Kidney (tissue), 14 donors: Measurements from ENCODE around the gene TMEM181. TPM values are rescaled to one million over a fixed set of nuclear protein-coding genes. Genes with fewer than 3 reads are reported as not detected.
"Not testable (repeated sequence)": the region's sequence is repeated elsewhere in the genome, so short reads cannot be mapped to it uniquely, and the experiment has no call there.

Experiments used
- DNase-seq, 5 donors: peaks; one replicate each; pipeline ENCODE4 v3.0.0-alpha.2; 2013 to 2020
- FAIRE-seq: peaks from 2 replicates; lab custom pipeline; 2012; peaks lifted over from hg19 to GRCh38; lab: Jason Lieb, UNC
- H3K27ac ChIP-seq, 2 donors: one replicate each; pipeline ENCODE4 v1.7.0; 2013; ENCODE audit warnings: low read depth in 2 of 2, low read length in 2 of 2, inconsistent platforms in 1 of 2
- H3K27me3 ChIP-seq: one replicate; pipeline ENCODE4 v1.7.1; 2013; ENCODE audit warnings: low read length, inconsistent platforms; ENCODE audit not compliant: control insufficient read depth, insufficient read depth
- H3K36me3 ChIP-seq, 3 donors: one replicate each; pipeline versions ENCODE4 v1.7.0 to v1.7.1; 2013; ENCODE audit warnings: low read length in 3 of 3, control low read depth in 1 of 3, inconsistent platforms in 1 of 3; ENCODE audit not compliant: insufficient read depth in 3 of 3, control insufficient read depth in 2 of 3
- H3K4me1 ChIP-seq, 3 donors: one replicate each; pipeline versions ENCODE4 v1.7.0 to v1.7.1; 2013; ENCODE audit warnings: low read length in 3 of 3, inconsistent platforms in 1 of 3, low read depth in 1 of 3; ENCODE audit not compliant: control insufficient read depth in 2 of 3, insufficient read depth in 2 of 3
- H3K4me3 ChIP-seq, 3 donors: one replicate each; pipeline versions ENCODE4 v1.7.0 to v1.8.1; 2013; ENCODE audit warnings: low read length in 3 of 3, control low read depth in 1 of 3, inconsistent platforms in 1 of 3
- H3K9ac ChIP-seq, 3 donors: one replicate each; pipeline versions ENCODE4 v1.7.0 to v1.7.1; 2013; ENCODE audit warnings: low read length in 3 of 3, control low read depth in 1 of 3, inconsistent platforms in 1 of 3
- H3K9me3 ChIP-seq, 3 donors: one replicate each; pipeline versions ENCODE4 v1.7.0 to v1.7.1; 2013; ENCODE audit warnings: low read length in 3 of 3, control low read depth in 1 of 3, inconsistent platforms in 1 of 3; ENCODE audit not compliant: control insufficient read depth in 2 of 3, insufficient read depth in 1 of 3
- intact Hi-C: fragments of 100-400 bp; cut with DNase I; formaldehyde crosslinking; loops from one replicate; pipeline ENCODE4 v1.11.1; 2022
- polyA plus RNA-seq: library from polyadenylated mRNA; stranded (reverse); fragments of 350-450 nt; fragmentation: Illumina TruSeq; extraction: RNeasy Lipid Tissue Mini Kit (QIAGEN cat#74804); gene quantifications from one replicate; pipeline ENCODE4 v1.2.3, GENCODE V29; 2014; ENCODE audit warnings: low read depth, low replicate concordance; ENCODE audit not compliant: insufficient read depth
- total RNA-seq: library from RNA; stranded (reverse); fragmentation: NEBNext Ultra II Directional; extraction: Animal tissue kit (Norgen Biotek cat#: 25700); gene quantifications from one replicate; pipeline ENCODE4 v1.2.1, GENCODE V29; 2021
- TF ChIP-seq, protein P1 (sequence below): IDR thresholded peaks from 3 replicates; pipeline ENCODE4 v1.5.1; 2012; ENCODE audit warnings: mild to moderate bottlenecking, moderate library complexity, borderline replicate concordance; ENCODE audit not compliant: insufficient read depth; ENCODE audit errors: extremely low read depth
- donor health status: control.
- donor health status: control.
- donor health status: control.
- donor health status: control.
- donor health status: control.
- donor health status: DM: yes; HTN: yes; CAD: no.
- donor health status: Normal renal cell carcinoma (clear cell type).

Gene TMEM181
- total and polyA plus RNA-seq, 2 donors from 2014 or later = 6.9 to 19.9 TPM

DNA sequence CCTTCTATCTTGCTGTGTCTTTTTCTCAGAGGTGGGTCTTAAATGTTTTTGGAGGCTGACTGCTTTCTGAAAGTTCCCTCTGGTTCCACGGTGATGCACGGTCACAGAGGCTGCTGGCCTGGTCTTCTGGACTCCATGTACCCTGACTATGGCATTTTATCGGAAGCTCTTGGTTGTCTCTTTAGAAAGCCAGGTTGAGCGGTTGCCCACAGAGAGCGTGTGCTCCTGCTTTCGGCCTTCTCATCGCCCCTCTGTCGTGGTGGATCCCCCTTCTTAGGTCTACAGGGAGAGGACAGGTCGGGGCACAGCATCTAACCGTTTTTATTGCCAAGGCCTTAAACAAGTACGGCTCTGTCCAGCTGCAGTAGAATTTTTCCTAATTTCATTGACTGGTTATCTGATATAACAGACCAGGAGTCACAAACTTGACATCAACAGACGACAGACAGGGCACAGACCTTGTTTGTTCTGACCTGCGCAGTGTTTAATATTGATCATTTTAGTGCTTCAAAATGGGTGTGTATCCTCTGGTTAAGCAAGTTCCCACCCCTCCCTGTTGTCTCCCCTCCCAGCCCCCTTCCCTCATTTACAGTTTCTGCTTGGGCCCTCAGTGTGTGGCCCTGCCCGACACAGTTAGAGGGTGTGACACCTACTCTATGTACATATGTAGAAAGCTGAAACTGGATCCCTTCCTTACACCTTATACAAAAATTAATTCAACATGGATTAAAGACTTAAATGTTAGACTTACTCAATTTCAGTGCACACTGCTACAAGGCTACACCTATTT lies 114.6 kb downstream of the TMEM181 start:
- Histone ChIP-seq H3K27me3 (no peaks in the 10 kb centered on the region), H3K4me3 (no peak overlapping the region), H3K36me3 (no peaks in the 10 kb centered on the region), H3K27ac (no peak overlapping the region), H3K9ac (no peak overlapping the region), H3K9me3 (no peaks in the 10 kb centered on the region), H3K4me1 (no peaks in the 10 kb centered on the region)
- intact Hi-C loops = no loop called here
- TF ChIP-seq, protein P1, sequence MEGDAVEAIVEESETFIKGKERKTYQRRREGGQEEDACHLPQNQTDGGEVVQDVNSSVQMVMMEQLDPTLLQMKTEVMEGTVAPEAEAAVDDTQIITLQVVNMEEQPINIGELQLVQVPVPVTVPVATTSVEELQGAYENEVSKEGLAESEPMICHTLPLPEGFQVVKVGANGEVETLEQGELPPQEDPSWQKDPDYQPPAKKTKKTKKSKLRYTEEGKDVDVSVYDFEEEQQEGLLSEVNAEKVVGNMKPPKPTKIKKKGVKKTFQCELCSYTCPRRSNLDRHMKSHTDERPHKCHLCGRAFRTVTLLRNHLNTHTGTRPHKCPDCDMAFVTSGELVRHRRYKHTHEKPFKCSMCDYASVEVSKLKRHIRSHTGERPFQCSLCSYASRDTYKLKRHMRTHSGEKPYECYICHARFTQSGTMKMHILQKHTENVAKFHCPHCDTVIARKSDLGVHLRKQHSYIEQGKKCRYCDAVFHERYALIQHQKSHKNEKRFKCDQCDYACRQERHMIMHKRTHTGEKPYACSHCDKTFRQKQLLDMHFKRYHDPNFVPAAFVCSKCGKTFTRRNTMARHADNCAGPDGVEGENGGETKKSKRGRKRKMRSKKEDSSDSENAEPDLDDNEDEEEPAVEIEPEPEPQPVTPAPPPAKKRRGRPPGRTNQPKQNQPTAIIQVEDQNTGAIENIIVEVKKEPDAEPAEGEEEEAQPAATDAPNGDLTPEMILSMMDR = no peak
- DNase-seq = no peak
- FAIRE-seq = no peak

DNA sequence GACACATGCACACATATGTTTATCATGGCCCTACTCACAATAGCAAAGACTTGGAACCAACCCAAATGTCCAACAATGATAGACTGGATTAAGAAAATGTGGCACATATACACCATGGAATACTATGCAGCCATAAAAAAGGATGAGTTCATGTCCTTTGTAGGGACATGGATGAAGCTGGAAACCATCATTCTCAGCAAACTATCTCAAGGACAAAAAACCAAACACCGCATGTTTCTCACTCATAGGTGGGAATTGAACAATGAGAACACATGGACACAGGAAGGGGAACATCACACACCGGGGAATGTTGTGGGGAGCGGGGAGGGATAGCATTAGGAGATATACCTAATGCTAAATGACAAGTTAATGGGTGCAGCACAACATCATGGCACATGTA lies 117.2 kb downstream of the TMEM181 start:
- H3K4me3 ChIP-seq, H3K27ac ChIP-seq, H3K36me3 ChIP-seq, H3K9me3 ChIP-seq, H3K4me1 ChIP-seq, H3K9ac ChIP-seq, FAIRE-seq, DNase-seq, H3K27me3 ChIP-seq, intact Hi-C loops: not testable (repeated sequence)

DNA sequence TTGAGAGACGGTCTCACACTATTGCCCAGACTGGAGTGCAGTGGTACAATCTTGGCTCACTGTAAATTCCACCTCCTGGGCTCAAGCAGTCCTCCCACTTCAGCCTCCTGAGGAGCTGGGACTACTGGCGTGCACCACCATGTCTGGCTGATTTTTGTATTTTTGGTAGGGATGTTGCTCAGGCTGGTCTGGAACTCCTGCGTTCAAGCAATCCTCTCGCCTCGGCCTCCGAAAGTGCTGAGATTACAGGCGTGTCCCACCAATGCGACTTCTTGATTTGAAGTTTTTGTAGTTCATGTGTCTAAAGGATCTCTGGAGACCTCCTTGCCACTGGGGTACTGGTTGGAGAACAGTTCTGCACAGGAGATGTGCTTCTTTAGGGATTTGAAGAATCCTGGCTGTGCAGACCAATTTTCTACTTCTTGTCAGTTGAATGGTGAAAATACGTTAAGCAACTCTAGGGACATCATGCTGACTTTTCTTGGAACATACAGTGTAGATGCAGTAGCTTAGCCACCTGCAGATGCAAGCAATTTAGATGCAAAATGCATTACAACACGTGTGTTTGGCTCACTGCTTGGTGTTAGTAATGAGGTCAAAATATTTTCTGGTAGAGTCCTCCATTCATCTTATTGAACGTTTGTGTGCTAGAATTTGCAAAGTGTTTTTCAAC lies 118.2 kb downstream of the TMEM181 start:
- Histone ChIP-seq H3K36me3 (no peaks in the 10 kb centered on the region), H3K4me1 (no peaks in the 10 kb centered on the region), H3K27me3 (no peaks in the 10 kb centered on the region), H3K27ac (no peak overlapping the region), H3K9me3 (no peaks in the 10 kb centered on the region), H3K4me3 (no peak overlapping the region), H3K9ac (no peak overlapping the region)
- TF ChIP-seq, protein P1 = no peak
- DNase-seq = no peak
- FAIRE-seq = no peak
- intact Hi-C loops = no loop called here

DNA sequence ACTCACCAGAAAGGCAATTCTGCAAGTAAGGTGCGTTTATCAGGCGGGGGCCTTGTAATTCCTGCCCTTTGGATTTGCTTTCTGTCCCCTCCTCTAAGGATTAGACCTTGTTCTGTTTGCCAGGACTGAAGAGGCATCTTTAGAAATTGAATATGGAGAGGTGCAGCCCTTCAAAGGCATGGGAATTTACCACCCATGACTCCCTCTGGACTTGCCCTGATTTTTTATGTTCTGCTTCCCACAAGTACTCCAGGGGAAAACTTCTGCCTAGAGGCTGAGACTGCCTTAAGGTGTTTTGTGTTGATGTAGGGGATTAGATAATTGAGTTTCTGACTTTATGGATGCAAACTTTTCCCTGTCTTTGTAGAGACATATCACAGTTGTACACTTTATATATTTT lies 120.1 kb downstream of the TMEM181 start:
- Histone ChIP-seq H3K4me3 (no peak overlapping the region), H3K4me1 (peaks cover 0 to 6% (median 0%) of the 10 kb centered on the region in 3 donors), H3K27ac (no peak overlapping the region), H3K9ac (no peak overlapping the region), H3K27me3 (no peaks in the 10 kb centered on the region), H3K9me3 (no peaks in the 10 kb centered on the region), H3K36me3 (no peaks in the 10 kb centered on the region)
- TF ChIP-seq, protein P1 = no peak
- no peak for DNase-seq
- intact Hi-C loops = no loop called here
- no peak for FAIRE-seq
